PC-9 (cell line): Measurements from ENCODE around the gene GNA12. TPM values are rescaled to one million over a fixed set of nuclear protein-coding genes. Genes with fewer than 3 reads are reported as not detected.

Source experiments
- BruUV-seq: library from RNA; stranded (reverse); fragments of 400-500 nt; replicated peaks from 2 replicates; lab custom pipeline; 2021; lab: Mats Ljungman, UMichigan
- CTCF ChIA-PET: fragments of 300-600 bp; sonication (Branson Sonifier 250); formaldehyde crosslinking; loops from one replicate; lab custom pipeline; 2022; ENCODE audit warnings: antibody characterized with exemption; lab: Charles Lee
- POLR2A ChIA-PET: fragments of 300-600 bp; sonication (Branson Sonifier 250); formaldehyde crosslinking; loops from one replicate; lab custom pipeline; 2022; ENCODE audit warnings: antibody characterized with exemption; ENCODE audit not compliant: unreplicated experiment; lab: Charles Lee
- DNase-seq, 2 experiments: peaks; one replicate each; pipeline versions ENCODE4 v3.0.0 to v3.0.0-alpha.2; 2015 to 2022; ENCODE audit warnings: mixed read lengths in 1 of 2
- H2AFZ ChIP-seq: fragments of 200-600 bp; sonication (generic); 2 replicates; pipeline ENCODE4 v1.8.1; 2017; ENCODE audit warnings: antibody characterized with exemption
- H3F3A ChIP-seq: fragments of 200-600 bp; sonication (generic); 2 replicates; pipeline ENCODE4 v1.8.1; 2017; ENCODE audit warnings: antibody characterized with exemption, mild to moderate bottlenecking, low read depth; ENCODE audit not compliant: insufficient read depth
- H3K27ac ChIP-seq: fragments of 200-600 bp; sonication (generic); 2 replicates; pipeline ENCODE4 v1.6.1; 2016; ENCODE audit warnings: mixed run types
- H3K27me3 ChIP-seq: fragments of 200-600 bp; sonication (generic); 2 replicates; pipeline ENCODE4 v1.6.1; 2016; ENCODE audit warnings: low read depth, mixed run types; ENCODE audit not compliant: insufficient read depth
- H3K36me3 ChIP-seq: fragments of 200-600 bp; sonication (generic); 2 replicates; pipeline ENCODE4 v1.6.1; 2016; ENCODE audit warnings: low read depth, mixed run types
- H3K4me1 ChIP-seq: fragments of 200-600 bp; sonication (generic); replicated peaks from 2 replicates; pipeline ENCODE4 v1.6.1; 2016; ENCODE audit warnings: mixed run types; ENCODE audit not compliant: insufficient read depth
- H3K4me2 ChIP-seq: fragments of 200-600 bp; sonication (generic); 2 replicates; pipeline ENCODE4 v1.6.1; 2017; ENCODE audit warnings: mixed run types
- H3K4me3 ChIP-seq: fragments of 200-600 bp; sonication (generic); 2 replicates; pipeline ENCODE4 v1.6.1; 2016; ENCODE audit warnings: mixed run types
- H3K79me2 ChIP-seq: fragments of 200-600 bp; sonication (generic); 2 replicates; pipeline ENCODE4 v1.6.1; 2017; ENCODE audit warnings: low read depth, mixed run types
- H3K9me2 ChIP-seq: fragments of 200-600 bp; sonication (generic); 2 replicates; pipeline ENCODE4 v1.8.1; 2017; ENCODE audit warnings: mild to moderate bottlenecking; ENCODE audit not compliant: insufficient read depth
- H3K9me3 ChIP-seq: fragments of 200-600 bp; sonication (generic); 2 replicates; pipeline ENCODE4 v1.8.1; 2016; ENCODE audit warnings: low read depth; ENCODE audit not compliant: insufficient read depth
- H4K20me1 ChIP-seq: fragments of 200-600 bp; sonication (generic); 2 replicates; pipeline ENCODE4 v1.8.1; 2017; ENCODE audit not compliant: insufficient read depth
- EZH2 ChIP-seq: fragments of 200-600 bp; sonication (generic); IDR thresholded peaks from 2 replicates; pipeline ENCODE4 v1.8.0; 2017; ENCODE audit warnings: antibody characterized with exemption, low read depth
- intact Hi-C: fragments of 100-400 bp; cut with micrococcal nuclease; formaldehyde crosslinking; loops from one replicate; pipeline ENCODE4 v1.10.0; 2022; ENCODE audit not compliant: unreplicated experiment
- total RNA-seq: library from RNA; stranded (reverse); gene quantifications from 2 replicates; pipeline ENCODE4 v1.2.3, GENCODE V29; 2021
- TF ChIP-seq, protein P1 (sequence below): fragments of 200-600 bp; sonication (generic); conservative IDR thresholded peaks from 2 replicates; pipeline ENCODE4 v1.6.1; 2017; ENCODE audit warnings: mixed run types, antibody characterized with exemption, mild to moderate bottlenecking, moderate library complexity

The GNA12 gene
- total RNA-seq, 1 experiment from 2014 or later, result 51.7 TPM

DNA sequence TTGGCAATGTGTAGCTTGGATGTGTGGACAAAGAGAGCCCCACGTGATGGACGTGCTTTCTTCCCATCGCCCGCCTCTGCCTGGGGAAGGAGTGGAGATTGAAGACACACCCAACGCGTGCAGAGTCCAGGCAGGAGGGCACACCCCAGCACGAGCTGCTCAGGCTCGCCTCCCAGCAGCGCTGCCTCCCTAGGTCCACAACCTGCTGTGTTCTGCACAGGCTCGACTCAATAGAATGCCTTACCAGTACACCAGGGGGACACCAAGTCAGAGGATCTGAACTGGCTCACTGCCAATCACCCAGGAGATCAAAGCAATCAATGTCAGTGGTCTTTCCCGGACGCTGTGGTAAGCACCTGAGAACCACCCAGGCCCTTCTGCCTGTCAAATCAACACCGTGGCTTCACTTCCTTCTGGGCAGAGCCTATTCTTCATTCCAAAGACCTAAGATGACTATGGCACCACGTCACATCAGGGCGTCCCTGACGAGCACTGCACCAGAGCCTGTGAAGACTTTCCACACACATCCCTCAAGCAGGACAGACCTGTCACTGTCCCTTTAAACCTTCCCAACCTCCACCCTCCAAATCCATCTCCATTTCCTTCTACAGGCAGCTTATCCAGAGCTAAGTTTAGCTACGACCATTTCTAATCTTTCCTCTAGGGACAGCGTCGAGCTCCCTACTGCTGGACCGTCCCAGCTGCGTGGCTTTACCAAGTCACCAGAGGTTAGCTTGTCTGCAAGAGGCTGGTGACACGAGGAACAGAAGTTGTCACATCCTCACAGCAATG lies 83.8 kb downstream of the GNA12 start:
- BruUV-seq, result no TSS peak
- H3K36me3 ChIP-seq, result peaks cover 14% of the 10 kb centered on the region
- no peak overlapping the region for H2AFZ ChIP-seq
- ChIA-PET CTCF (no interaction called here), POLR2A (interaction anchor here (0.5 to 0.6 kb wide), 2 partner anchors 82 to 123 kb away, joined by 4 to 8 read pairs; no protein-coding TSS in a partner anchor)
- TF ChIP-seq, protein P1, sequence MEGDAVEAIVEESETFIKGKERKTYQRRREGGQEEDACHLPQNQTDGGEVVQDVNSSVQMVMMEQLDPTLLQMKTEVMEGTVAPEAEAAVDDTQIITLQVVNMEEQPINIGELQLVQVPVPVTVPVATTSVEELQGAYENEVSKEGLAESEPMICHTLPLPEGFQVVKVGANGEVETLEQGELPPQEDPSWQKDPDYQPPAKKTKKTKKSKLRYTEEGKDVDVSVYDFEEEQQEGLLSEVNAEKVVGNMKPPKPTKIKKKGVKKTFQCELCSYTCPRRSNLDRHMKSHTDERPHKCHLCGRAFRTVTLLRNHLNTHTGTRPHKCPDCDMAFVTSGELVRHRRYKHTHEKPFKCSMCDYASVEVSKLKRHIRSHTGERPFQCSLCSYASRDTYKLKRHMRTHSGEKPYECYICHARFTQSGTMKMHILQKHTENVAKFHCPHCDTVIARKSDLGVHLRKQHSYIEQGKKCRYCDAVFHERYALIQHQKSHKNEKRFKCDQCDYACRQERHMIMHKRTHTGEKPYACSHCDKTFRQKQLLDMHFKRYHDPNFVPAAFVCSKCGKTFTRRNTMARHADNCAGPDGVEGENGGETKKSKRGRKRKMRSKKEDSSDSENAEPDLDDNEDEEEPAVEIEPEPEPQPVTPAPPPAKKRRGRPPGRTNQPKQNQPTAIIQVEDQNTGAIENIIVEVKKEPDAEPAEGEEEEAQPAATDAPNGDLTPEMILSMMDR, result peak; percentile 74
- TF ChIP-seq EZH2, result no peak
- no peaks in the 10 kb centered on the region for H4K20me1 ChIP-seq
- no peaks in the 10 kb centered on the region for H3K9me2 ChIP-seq
- H3K27me3 ChIP-seq, result no peaks in the 10 kb centered on the region
- intact Hi-C loops, result no loop called here
- no peak overlapping the region; the same call in 1 of the 2 replicates for H3K4me2 ChIP-seq
- H3K79me2 ChIP-seq, result peaks cover 54% of the 10 kb centered on the region
- H3K4me3 ChIP-seq, result no peak overlapping the region
- peaks cover 59% of the 10 kb centered on the region for H3K4me1 ChIP-seq
- DNase-seq, result peak; percentile 47 to 65
- H3F3A ChIP-seq, result peaks cover 59% of the 10 kb centered on the region
- H3K27ac ChIP-seq, result peak overlapping the region; percentile 93
- H3K9me3 ChIP-seq, result no peaks in the 10 kb centered on the region

DNA sequence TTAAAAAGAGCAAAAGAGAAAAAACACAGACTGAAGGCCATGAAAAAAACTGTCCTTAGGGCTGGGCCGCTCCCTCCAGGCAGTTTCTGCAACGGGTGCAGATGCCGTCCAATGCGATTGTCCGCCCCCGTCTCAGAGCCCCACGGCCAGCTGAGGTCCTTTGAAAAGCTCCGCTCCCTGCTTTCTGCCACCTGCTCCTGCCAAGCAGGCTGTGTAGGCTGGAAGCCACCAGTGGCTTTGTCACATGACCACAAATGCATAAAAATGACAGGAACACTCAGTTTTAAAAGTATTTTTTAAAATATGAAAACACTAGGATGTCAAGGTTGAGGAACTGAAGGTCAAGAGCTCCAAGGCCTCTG lies 84.4 kb downstream of the GNA12 start:
- ChIA-PET POLR2A (no interaction called here), CTCF (no interaction called here)
- Histone ChIP-seq H3K9me3 (no peaks in the 10 kb centered on the region), H3F3A (peaks cover 63% of the 10 kb centered on the region), H4K20me1 (no peaks in the 10 kb centered on the region), H3K36me3 (peaks cover 19% of the 10 kb centered on the region), H3K27ac (peak overlapping the region; percentile 93), H3K27me3 (no peaks in the 10 kb centered on the region), H3K4me2 (peak overlapping the region; percentile 44; the same call in 1 of the 2 replicates), H2AFZ (no peak overlapping the region), H3K4me1 (peaks cover 60% of the 10 kb centered on the region), H3K4me3 (no peak overlapping the region), H3K9me2 (no peaks in the 10 kb centered on the region), H3K79me2 (peaks cover 60% of the 10 kb centered on the region)
- no TSS peak for BruUV-seq
- TF ChIP-seq, protein P1, result no peak
- no peak for TF ChIP-seq EZH2
- intact Hi-C loops, result loop anchor here (2.0 to 5.0 kb wide), 3 partner anchors 43 to 85 kb away; partner anchors contain the start of gene GNA12
- no peak for DNase-seq

DNA sequence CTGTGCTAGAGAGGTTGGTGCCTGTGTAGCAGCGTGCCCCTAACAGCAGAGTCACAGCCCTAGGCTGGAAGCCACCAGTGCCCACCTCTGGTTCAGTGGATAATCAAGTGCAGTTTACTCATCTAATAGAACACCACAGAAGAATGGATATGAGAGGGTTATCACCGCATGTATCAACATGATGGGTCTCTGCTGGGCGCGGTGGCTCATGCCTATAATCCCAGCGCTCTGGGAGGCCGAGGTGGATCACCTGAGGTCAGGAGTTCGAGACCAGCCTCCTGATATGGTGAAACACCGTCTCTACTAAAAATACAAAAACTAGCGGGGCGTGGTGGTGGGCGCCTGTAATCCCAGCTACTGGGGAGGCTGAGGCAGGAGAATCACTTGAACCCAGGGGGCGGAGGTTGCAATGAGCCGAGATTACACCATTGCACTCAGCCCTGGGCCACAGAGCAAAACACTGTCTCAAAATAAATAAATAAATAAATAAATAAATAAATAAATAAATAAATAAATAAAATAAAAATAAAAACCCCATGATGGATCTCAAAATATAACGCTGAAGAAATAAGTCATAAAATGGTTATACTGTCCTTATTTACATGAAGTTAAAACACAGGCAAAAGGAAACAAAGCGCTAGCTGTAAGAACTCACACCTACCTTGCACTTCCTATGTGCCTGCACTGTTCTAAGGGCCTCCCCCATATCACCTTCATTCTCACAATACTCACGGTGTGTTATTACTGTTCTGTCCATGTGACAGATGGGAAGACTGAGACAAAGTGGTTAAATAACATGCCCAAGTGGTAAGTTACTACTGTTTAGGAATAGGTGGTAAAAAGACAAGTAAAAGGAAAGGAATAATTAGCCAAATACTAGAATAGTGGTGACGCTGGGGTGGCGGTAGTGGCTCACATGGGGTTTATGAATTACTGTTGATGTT lies 85.2 kb downstream of the GNA12 start:
- peaks cover 60% of the 10 kb centered on the region for H3K4me1 ChIP-seq

More for the DNA sequence above, 85.2 kb downstream of the GNA12 start:
- Histone ChIP-seq H3F3A (peaks cover 63% of the 10 kb centered on the region), H4K20me1 (no peaks in the 10 kb centered on the region), H3K9me3 (no peaks in the 10 kb centered on the region), H3K27me3 (no peaks in the 10 kb centered on the region), H3K4me2 (peak overlapping the region; percentile 75), H3K4me3 (peak overlapping the region; percentile 37; the same call in 1 of the 2 replicates), H3K9me2 (no peaks in the 10 kb centered on the region), H2AFZ (no peak overlapping the region), H3K27ac (peak overlapping the region; percentile 93), H3K79me2 (peaks cover 62% of the 10 kb centered on the region), H3K36me3 (peaks cover 19% of the 10 kb centered on the region)
- no peak for DNase-seq
- TF ChIP-seq EZH2, result no peak
- TF ChIP-seq, protein P1, result no peak
- intact Hi-C loops, result loop anchor here (2.0 to 5.0 kb wide), 3 partner anchors 43 to 86 kb away; partner anchors contain the start of gene GNA12
- CTCF ChIA-PET, result interaction anchor here (1.4 kb wide), 1 partner anchor 26 kb away, joined by 4 read pairs; no protein-coding TSS in a partner anchor
- BruUV-seq, result TSS peak; percentile 63
- POLR2A ChIA-PET, result no interaction called here
